ENCODE measurements around the gene CSH2. TPM values are rescaled to one million over a fixed set of nuclear protein-coding genes. Genes with fewer than 3 reads are reported as not detected.
A peak's percentile ranks its signal among the peaks of the same experiment; 100 is the strongest.

CSH2 gene
- total and polyA plus RNA-seq, 2 of the 13 experiments (the other 11 are each of a cell fraction or from before 2014, with no cell fraction given) = not detected

DNA sequence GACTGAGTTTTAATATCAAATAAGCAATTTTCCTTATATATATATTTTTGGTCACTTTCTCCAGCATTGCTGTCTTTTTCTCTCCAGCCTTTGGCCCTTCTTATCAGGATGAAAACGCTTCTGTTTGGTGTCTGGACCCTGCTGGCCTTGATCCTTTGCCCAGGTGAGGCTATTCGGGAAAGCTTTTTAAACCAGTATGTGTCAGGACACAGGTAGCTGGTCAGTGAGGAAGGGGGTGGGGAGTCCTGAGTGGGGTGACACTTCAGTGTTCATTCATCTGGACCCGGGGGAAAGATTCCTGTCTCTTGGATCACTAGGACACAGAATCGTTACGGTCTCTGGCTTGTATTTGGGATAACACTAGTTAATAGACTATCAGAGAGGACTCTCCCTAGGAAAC is 18.8 kb downstream of the CSH2 start (continued):
- TF ChIP-seq, protein P1, sequence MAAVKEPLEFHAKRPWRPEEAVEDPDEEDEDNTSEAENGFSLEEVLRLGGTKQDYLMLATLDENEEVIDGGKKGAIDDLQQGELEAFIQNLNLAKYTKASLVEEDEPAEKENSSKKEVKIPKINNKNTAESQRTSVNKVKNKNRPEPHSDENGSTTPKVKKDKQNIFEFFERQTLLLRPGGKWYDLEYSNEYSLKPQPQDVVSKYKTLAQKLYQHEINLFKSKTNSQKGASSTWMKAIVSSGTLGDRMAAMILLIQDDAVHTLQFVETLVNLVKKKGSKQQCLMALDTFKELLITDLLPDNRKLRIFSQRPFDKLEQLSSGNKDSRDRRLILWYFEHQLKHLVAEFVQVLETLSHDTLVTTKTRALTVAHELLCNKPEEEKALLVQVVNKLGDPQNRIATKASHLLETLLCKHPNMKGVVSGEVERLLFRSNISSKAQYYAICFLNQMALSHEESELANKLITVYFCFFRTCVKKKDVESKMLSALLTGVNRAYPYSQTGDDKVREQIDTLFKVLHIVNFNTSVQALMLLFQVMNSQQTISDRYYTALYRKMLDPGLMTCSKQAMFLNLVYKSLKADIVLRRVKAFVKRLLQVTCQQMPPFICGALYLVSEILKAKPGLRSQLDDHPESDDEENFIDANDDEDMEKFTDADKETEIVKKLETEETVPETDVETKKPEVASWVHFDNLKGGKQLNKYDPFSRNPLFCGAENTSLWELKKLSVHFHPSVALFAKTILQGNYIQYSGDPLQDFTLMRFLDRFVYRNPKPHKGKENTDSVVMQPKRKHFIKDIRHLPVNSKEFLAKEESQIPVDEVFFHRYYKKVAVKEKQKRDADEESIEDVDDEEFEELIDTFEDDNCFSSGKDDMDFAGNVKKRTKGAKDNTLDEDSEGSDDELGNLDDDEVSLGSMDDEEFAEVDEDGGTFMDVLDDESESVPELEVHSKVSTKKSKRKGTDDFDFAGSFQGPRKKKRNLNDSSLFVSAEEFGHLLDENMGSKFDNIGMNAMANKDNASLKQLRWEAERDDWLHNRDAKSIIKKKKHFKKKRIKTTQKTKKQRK (IDR thresholded peaks at IDR 0.05; ENCODE audit: low read length) = no peak
- no peak for TF ChIP-seq SRF (IDR thresholded peaks at IDR 0.05; ENCODE audit: low read depth, low read length)
- TF ChIP-seq, protein P2, sequence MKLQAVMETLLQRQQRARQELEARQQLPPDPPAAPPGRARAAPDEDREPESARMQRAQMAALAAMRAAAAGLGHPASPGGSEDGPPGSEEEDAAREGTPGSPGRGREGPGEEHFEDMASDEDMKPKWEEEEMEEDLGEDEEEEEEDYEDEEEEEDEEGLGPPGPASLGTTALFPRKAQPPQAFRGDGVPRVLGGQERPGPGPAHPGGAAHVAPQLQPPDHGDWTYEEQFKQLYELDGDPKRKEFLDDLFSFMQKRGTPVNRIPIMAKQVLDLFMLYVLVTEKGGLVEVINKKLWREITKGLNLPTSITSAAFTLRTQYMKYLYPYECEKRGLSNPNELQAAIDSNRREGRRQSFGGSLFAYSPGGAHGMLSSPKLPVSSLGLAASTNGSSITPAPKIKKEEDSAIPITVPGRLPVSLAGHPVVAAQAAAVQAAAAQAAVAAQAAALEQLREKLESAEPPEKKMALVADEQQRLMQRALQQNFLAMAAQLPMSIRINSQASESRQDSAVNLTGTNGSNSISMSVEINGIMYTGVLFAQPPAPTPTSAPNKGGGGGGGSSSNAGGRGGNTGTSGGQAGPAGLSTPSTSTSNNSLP (IDR thresholded peaks at IDR 0.05; ENCODE audit: low read depth, low read length) = no peak
- no peak; the same call in 1 of the 2 replicates for TF ChIP-seq FOXO1 (CRISPR knock-in tag; IDR thresholded peaks at IDR 0.05)
- TF ChIP-seq KAT8 (CRISPR knock-in tag; IDR thresholded peaks at IDR 0.05) = peak; percentile 40; the same call in 1 of the 2 replicates
- TF ChIP-seq, protein P3, sequence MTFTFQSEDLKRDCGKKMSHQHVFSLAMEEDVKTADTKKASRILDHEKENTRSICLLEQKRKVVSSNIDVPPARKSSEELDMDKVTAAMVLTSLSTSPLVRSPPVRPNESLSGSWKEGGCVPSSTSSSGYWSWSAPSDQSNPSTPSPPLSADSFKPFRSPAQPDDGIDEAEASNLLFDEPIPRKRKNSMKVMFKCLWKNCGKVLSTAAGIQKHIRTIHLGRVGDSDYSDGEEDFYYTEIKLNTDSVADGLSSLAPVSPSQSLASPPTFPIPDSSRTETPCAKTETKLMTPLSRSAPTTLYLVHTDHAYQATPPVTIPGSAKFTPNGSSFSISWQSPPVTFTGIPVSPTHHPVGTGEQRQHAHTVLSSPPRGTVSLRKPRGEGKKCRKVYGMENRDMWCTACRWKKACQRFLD (CRISPR knock-in tag; IDR thresholded peaks at IDR 0.05; ENCODE audit: borderline replicate concordance) = no peak
- TF ChIP-seq, protein P4, sequence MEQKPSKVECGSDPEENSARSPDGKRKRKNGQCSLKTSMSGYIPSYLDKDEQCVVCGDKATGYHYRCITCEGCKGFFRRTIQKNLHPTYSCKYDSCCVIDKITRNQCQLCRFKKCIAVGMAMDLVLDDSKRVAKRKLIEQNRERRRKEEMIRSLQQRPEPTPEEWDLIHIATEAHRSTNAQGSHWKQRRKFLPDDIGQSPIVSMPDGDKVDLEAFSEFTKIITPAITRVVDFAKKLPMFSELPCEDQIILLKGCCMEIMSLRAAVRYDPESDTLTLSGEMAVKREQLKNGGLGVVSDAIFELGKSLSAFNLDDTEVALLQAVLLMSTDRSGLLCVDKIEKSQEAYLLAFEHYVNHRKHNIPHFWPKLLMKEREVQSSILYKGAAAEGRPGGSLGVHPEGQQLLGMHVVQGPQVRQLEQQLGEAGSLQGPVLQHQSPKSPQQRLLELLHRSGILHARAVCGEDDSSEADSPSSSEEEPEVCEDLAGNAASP (CRISPR knock-in tag; IDR thresholded peaks at IDR 0.05; ENCODE audit: borderline replicate concordance) = 0 out of 2 replicates have a peak, but pooled peaks have one; percentile 37
- no peak for TF ChIP-seq ZNF460 (CRISPR knock-in tag; IDR thresholded peaks at IDR 0.05; ENCODE audit: borderline replicate concordance)
- TF ChIP-seq ZSCAN22 (CRISPR knock-in tag; IDR thresholded peaks at IDR 0.05) = no peak
- TF ChIP-seq, protein P5, sequence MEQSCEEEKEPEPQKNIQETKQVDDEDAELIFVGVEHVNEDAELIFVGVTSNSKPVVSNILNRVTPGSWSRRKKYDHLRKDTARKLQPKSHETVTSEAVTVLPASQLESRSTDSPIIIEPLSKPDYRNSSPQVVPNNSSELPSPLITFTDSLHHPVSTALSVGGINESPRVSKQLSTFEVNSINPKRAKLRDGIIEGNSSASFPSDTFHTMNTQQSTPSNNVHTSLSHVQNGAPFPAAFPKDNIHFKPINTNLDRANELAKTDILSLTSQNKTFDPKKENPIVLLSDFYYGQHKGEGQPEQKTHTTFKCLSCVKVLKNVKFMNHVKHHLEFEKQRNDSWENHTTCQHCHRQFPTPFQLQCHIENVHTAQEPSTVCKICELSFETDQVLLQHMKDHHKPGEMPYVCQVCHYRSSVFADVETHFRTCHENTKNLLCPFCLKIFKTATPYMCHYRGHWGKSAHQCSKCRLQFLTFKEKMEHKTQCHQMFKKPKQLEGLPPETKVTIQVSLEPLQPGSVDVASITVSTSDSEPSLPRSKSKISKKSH (CRISPR knock-in tag; IDR thresholded peaks at IDR 0.05; ENCODE audit: borderline replicate concordance) = no peak
- no peak for TF ChIP-seq SSRP1 (CRISPR knock-in tag; IDR thresholded peaks at IDR 0.05)
- TF ChIP-seq ZNF614 (CRISPR knock-in tag; IDR thresholded peaks at IDR 0.05; ENCODE audit: borderline replicate concordance) = no peak
- TF ChIP-seq JUND (CRISPR knock-in tag; IDR thresholded peaks at IDR 0.05) = no peak
- no peak for TF ChIP-seq ZZZ3 (CRISPR knock-in tag; IDR thresholded peaks at IDR 0.05; ENCODE audit: borderline replicate concordance)
- TF ChIP-seq, protein P6, sequence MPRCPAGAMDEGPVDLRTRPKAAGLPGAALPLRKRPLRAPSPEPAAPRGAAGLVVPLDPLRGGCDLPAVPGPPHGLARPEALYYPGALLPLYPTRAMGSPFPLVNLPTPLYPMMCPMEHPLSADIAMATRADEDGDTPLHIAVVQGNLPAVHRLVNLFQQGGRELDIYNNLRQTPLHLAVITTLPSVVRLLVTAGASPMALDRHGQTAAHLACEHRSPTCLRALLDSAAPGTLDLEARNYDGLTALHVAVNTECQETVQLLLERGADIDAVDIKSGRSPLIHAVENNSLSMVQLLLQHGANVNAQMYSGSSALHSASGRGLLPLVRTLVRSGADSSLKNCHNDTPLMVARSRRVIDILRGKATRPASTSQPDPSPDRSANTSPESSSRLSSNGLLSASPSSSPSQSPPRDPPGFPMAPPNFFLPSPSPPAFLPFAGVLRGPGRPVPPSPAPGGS (CRISPR knock-in tag; IDR thresholded peaks at IDR 0.05) = peak; percentile 46; the same call in 1 of the 2 replicates
- no peak for TF ChIP-seq CCAR2 (optimal IDR thresholded peaks at IDR 0.05; ENCODE audit: low read depth, low read length)
- TF ChIP-seq ISL2 (CRISPR knock-in tag; IDR thresholded peaks at IDR 0.05) = no peak; the same call in 1 of the 2 replicates
- no peak for TF ChIP-seq YEATS4 (CRISPR knock-in tag; IDR thresholded peaks at IDR 0.05; ENCODE audit: borderline replicate concordance)
- no peak for TF ChIP-seq MEIS2 (CRISPR knock-in tag; IDR thresholded peaks at IDR 0.05)
- no peak for TF ChIP-seq ZNF776 (CRISPR knock-in tag; IDR thresholded peaks at IDR 0.05)
